Subcutaneous abdominal adipose tissue (tissue), 5 donors: Measurements from ENCODE around the gene VSTM4.

ENCODE experiments used
- H3K27ac ChIP-seq: one replicate; pipeline ENCODE4 v1.7.0; 2013; ENCODE audit warnings: low read depth, mild to moderate bottlenecking, inconsistent platforms, low read length, moderate library complexity
- H3K27me3 ChIP-seq, 5 donors: one replicate each; pipeline ENCODE4 v1.7.0; 2013; ENCODE audit warnings: low read length in 5 of 5, inconsistent platforms in 1 of 5; ENCODE audit not compliant: control insufficient read depth in 5 of 5, insufficient read depth in 4 of 5
- H3K36me3 ChIP-seq, 5 donors: one replicate each; pipeline ENCODE4 v1.7.0; 2013; ENCODE audit warnings: low read length in 5 of 5; ENCODE audit not compliant: control insufficient read depth in 5 of 5, insufficient read depth in 5 of 5
- H3K4me1 ChIP-seq, 5 donors: one replicate each; pipeline ENCODE4 v1.7.0; 2013; ENCODE audit warnings: low read length in 5 of 5, mild to moderate bottlenecking in 3 of 5, moderate library complexity in 1 of 5; ENCODE audit not compliant: control insufficient read depth in 5 of 5, insufficient read depth in 5 of 5
- H3K4me3 ChIP-seq, 5 donors: one replicate each; pipeline ENCODE4 v1.7.0; 2013; ENCODE audit warnings: low read length in 5 of 5, low read depth in 1 of 5
- H3K9ac ChIP-seq, 5 donors: one replicate each; pipeline ENCODE4 v1.7.0; 2013; ENCODE audit warnings: low read length in 5 of 5, mild to moderate bottlenecking in 4 of 5, moderate library complexity in 3 of 5
- H3K9me3 ChIP-seq, 5 donors: one replicate each; pipeline ENCODE4 v1.7.0; 2013; ENCODE audit warnings: low read length in 5 of 5; ENCODE audit not compliant: control insufficient read depth in 5 of 5
- donor health status: healthy.
- donor health status: healthy.
- donor health status: healthy.
- donor health status: healthy.
- donor health status: healthy.

The VSTM4 gene

GRCh38 chr10:49038711-49039110 is 76.6 kb downstream of the VSTM4 start:
- Histone ChIP-seq H3K9me3 (no peaks in the 10 kb centered on the region), H3K27me3 (no peaks in the 10 kb centered on the region), H3K4me3 (no peak overlapping the region), H3K36me3 (peaks cover 0 to 12% (median 7%) of the 10 kb centered on the region in 5 donors), H3K27ac (no peak overlapping the region), H3K9ac (no peak overlapping the region), H3K4me1 (peaks cover 0 to 5% (median 0%) of the 10 kb centered on the region in 5 donors)

GRCh38 chr10:49037187-49037586 is 78.1 kb downstream of the VSTM4 start:
- H3K27ac ChIP-seq, result no peak overlapping the region

GRCh38 chr10:49036638-49037037 is 78.7 kb downstream of the VSTM4 start:
- Histone ChIP-seq H3K9me3 (no peaks in the 10 kb centered on the region), H3K36me3 (peaks cover 0 to 18% (median 11%) of the 10 kb centered on the region in 5 donors), H3K27ac (no peak overlapping the region), H3K27me3 (no peaks in the 10 kb centered on the region), H3K9ac (no peak overlapping the region), H3K4me1 (peaks cover 0 to 5% (median 0%) of the 10 kb centered on the region in 5 donors), H3K4me3 (no peak overlapping the region)

More at GRCh38 chr10:49037187-49037586, 78.1 kb downstream of the VSTM4 start:
- H3K4me1 ChIP-seq, result peaks cover 0 to 5% (median 0%) of the 10 kb centered on the region in 5 donors
- no peaks in the 10 kb centered on the region for H3K27me3 ChIP-seq
- H3K4me3 ChIP-seq, result no peak overlapping the region
- H3K9me3 ChIP-seq, result no peaks in the 10 kb centered on the region
- peaks cover 0 to 13% (median 9%) of the 10 kb centered on the region in 5 donors for H3K36me3 ChIP-seq
- no peak overlapping the region for H3K9ac ChIP-seq

DNA sequence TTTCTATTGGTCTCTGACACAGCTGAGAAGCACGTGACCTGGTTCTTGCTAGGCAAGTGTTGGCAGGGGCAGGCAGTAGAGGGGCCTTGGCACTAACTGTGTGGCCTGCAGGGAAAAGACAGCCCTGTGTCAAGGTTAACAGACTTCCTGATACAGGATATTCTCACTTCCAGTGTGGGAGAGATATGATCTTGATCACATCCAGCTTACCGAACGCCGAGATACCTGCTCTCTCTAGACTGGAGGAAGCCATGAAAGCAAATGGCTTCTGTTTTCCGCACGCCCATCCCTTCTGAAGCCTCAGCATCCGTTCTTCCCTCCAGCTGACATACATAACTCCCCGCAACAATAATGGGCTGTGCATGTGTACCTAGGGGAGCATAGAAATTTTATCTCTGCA is 79.4 kb downstream of the VSTM4 start:
- peaks cover 0 to 5% (median 0%) of the 10 kb centered on the region in 5 donors for H3K4me1 ChIP-seq
- no peak overlapping the region for H3K27ac ChIP-seq
- no peak overlapping the region for H3K4me3 ChIP-seq
- no peaks in the 10 kb centered on the region for H3K9me3 ChIP-seq
- H3K27me3 ChIP-seq, result no peaks in the 10 kb centered on the region
- peaks cover 1 to 22% (median 11%) of the 10 kb centered on the region in 5 donors for H3K36me3 ChIP-seq
- H3K9ac ChIP-seq, result no peak overlapping the region

GRCh38 chr10:49034925-49035324 is 80.4 kb downstream of the VSTM4 start:
- no peak overlapping the region for H3K9ac ChIP-seq
- no peak overlapping the region for H3K27ac ChIP-seq
- H3K9me3 ChIP-seq, result no peaks in the 10 kb centered on the region
- H3K27me3 ChIP-seq, result no peaks in the 10 kb centered on the region
- no peak overlapping the region for H3K4me3 ChIP-seq
- peaks cover 4 to 30% (median 16%) of the 10 kb centered on the region in 5 donors for H3K36me3 ChIP-seq
- no peaks in the 10 kb centered on the region for H3K4me1 ChIP-seq

DNA sequence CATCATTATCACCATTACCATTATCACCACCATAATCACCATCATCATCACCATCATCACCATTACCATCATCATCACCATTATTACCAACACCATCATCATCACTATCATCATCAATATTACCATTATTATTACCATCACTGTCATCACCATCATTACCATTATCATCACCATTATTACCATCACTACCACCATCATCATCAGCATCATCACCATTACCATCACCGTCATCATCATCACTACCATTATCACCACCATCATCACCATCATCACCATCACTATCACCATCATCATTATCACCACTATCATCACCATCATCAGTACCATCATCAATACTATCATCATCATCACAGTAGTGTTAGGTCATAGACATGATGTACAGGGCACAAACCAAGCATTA is 81.4 kb downstream of the VSTM4 start:
- Histone ChIP-seq H3K36me3 (peaks cover 4 to 34% (median 16%) of the 10 kb centered on the region in 5 donors), H3K27ac (no peak overlapping the region), H3K9me3 (no peaks in the 10 kb centered on the region), H3K9ac (no peak overlapping the region), H3K4me1 (no peaks in the 10 kb centered on the region), H3K27me3 (no peaks in the 10 kb centered on the region), H3K4me3 (no peak overlapping the region)

GRCh38 chr10:49029666-49030065 is 85.7 kb downstream of the VSTM4 start:
- peaks cover 0 to under 1% (median 0%) of the 10 kb centered on the region in 5 donors for H3K4me1 ChIP-seq
- H3K36me3 ChIP-seq, result peaks cover 6 to 27% (median 9%) of the 10 kb centered on the region in 5 donors
- no peak overlapping the region for H3K9ac ChIP-seq
- H3K27ac ChIP-seq, result no peak overlapping the region
- H3K9me3 ChIP-seq, result no peaks in the 10 kb centered on the region
- H3K4me3 ChIP-seq, result no peak overlapping the region
- no peaks in the 10 kb centered on the region for H3K27me3 ChIP-seq

DNA sequence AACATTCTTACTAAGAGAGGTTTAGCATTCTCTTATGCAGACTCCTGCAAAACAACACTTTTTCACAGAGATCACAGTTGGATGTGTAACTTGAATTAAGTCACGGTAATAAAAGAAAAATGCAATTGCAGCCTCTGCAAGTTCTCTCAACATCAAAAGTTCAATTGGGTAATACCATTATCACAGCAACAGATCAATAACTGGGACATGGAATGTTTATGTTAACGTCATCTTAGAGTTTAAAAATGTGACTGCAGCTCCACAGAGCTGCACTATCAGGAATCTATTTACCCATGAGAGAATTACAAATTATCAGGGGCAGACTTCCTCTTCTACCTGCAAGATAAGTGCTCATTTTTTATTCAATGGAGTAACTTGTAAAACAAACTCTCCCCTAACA is 86.7 kb downstream of the VSTM4 start:
- Histone ChIP-seq H3K36me3 (peaks cover 6 to 27% (median 9%) of the 10 kb centered on the region in 5 donors), H3K4me3 (no peak overlapping the region), H3K27me3 (no peaks in the 10 kb centered on the region), H3K9me3 (no peaks in the 10 kb centered on the region), H3K4me1 (peaks cover 6 to 10% (median 9%) of the 10 kb centered on the region in 5 donors), H3K27ac (no peak overlapping the region), H3K9ac (no peak overlapping the region)

DNA sequence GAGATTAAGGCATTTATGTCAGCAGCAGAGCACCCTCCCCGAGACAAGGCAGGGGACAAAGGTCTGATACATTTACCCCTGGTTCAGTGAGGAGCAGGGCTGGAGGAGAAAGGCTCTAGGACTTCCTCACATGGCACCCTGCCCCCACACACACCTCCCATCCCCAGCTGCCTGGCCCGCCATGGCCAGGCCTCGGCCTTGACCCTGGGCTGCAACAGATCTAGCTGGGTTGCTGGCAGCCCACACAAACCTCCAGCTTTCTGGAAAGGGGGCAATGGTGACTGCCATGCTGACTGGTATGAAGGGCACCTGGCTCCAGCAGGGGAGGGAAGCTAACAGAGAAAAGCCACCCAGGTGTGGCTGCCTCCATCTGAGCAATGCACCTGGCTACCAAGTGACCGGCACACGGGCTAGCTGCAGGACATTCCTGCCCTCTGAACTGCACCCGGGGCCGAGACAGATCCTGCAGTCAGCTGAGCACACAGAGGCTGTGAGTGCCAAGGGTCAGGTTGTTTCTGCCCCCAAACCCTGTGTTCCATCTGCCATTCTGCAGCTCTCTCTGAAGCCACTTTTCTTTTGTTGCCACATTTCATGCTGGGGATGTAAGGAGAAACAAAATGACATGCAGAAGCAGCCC is 89.9 kb downstream of the VSTM4 start:
- H3K4me1 ChIP-seq, result peaks cover 8 to 17% (median 15%) of the 10 kb centered on the region in 5 donors
- peak overlapping the region; percentile 98 for H3K27ac ChIP-seq
- no peaks in the 10 kb centered on the region for H3K9me3 ChIP-seq
- H3K27me3 ChIP-seq, result no peaks in the 10 kb centered on the region
- H3K36me3 ChIP-seq, result peaks cover 0 to 15% (median 6%) of the 10 kb centered on the region in 5 donors
- H3K4me3 ChIP-seq, result no peak overlapping the region
- H3K9ac ChIP-seq, result no peak overlapping the region

- peak overlapping the region in 2 of 5 donors; percentile 25 to 34 for H3K9ac ChIP-seq
- H3K4me3 ChIP-seq, result no peak overlapping the region
- H3K9me3 ChIP-seq, result no peaks in the 10 kb centered on the region
- H3K36me3 ChIP-seq, result peaks cover 0 to 9% (median 6%) of the 10 kb centered on the region in 5 donors
- H3K27me3 ChIP-seq, result no peaks in the 10 kb centered on the region
- peaks cover 8 to 17% (median 15%) of the 10 kb centered on the region in 5 donors for H3K4me1 ChIP-seq
- H3K27ac ChIP-seq, result peak overlapping the region; percentile 98
Measured at GRCh38 chr10:49024484-49024883, 90.8 kb downstream of the VSTM4 start.
